Nephron progenitor cell (in vitro differentiated cells): ENCODE data around the gene ACE.

Experiments used
- DNase-seq: peaks from one replicate; pipeline ENCODE4 v3.0.0; 2021
- H3K27ac Mint-ChIP-seq: 2 replicates; pipeline ENCODE4 v1.8.0; 2021; ENCODE audit warnings: mild to moderate bottlenecking, moderate library complexity, mixed read lengths
- H3K27me3 Mint-ChIP-seq: 2 replicates; pipeline ENCODE4 v1.8.0; 2021; ENCODE audit warnings: mild to moderate bottlenecking, low read depth, mixed read lengths; ENCODE audit not compliant: poor library complexity
- H3K36me3 Mint-ChIP-seq: 2 replicates; pipeline ENCODE4 v1.8.0; 2021; ENCODE audit warnings: low read depth, mixed read lengths
- H3K4me1 Mint-ChIP-seq: 2 replicates; pipeline ENCODE4 v1.8.0; 2021; ENCODE audit warnings: mixed read lengths
- H3K4me3 Mint-ChIP-seq: 2 replicates; pipeline ENCODE4 v1.8.0; 2021; ENCODE audit warnings: mild to moderate bottlenecking, moderate library complexity, mixed read lengths
- H3K9me3 Mint-ChIP-seq: 2 replicates; pipeline ENCODE4 v1.8.0; 2021; ENCODE audit warnings: mild to moderate bottlenecking, moderate library complexity, mixed read lengths
- TF ChIP-seq, protein P1 (sequence below): fragments of 200-600 bp; sonication (generic); IDR thresholded peaks from 2 replicates; pipeline ENCODE4 v1.5.0; 2021; ENCODE audit warnings: antibody characterized with exemption

The ACE gene

DNA sequence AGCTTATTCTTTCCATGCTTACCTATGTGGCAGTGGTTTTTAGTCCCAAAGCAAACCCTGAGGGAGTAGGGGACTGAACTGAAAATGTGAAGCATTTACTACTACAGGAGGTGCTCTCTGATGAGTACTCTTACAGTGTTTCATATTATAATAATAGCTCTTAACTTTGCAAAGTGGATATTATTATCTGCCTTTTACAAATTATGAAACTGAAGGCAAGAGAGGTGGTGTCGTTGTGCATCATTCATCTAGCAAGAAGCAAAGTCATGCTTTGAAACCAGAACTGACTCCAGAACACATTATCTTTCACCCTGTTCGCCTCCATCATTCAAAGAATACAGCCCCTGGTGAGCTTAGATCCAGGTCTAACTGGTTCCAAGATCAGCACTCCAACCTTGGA is 38.1 kb downstream of the ACE start:
- H3K27me3 Mint-ChIP-seq: peaks cover 52% of the 10 kb centered on the region
- TF ChIP-seq, protein P1, sequence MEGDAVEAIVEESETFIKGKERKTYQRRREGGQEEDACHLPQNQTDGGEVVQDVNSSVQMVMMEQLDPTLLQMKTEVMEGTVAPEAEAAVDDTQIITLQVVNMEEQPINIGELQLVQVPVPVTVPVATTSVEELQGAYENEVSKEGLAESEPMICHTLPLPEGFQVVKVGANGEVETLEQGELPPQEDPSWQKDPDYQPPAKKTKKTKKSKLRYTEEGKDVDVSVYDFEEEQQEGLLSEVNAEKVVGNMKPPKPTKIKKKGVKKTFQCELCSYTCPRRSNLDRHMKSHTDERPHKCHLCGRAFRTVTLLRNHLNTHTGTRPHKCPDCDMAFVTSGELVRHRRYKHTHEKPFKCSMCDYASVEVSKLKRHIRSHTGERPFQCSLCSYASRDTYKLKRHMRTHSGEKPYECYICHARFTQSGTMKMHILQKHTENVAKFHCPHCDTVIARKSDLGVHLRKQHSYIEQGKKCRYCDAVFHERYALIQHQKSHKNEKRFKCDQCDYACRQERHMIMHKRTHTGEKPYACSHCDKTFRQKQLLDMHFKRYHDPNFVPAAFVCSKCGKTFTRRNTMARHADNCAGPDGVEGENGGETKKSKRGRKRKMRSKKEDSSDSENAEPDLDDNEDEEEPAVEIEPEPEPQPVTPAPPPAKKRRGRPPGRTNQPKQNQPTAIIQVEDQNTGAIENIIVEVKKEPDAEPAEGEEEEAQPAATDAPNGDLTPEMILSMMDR: no peak
- H3K27ac Mint-ChIP-seq: no peak overlapping the region
- no peak for DNase-seq
- no peaks in the 10 kb centered on the region for H3K4me1 Mint-ChIP-seq
- H3K9me3 Mint-ChIP-seq: no peaks in the 10 kb centered on the region
- H3K36me3 Mint-ChIP-seq: no peaks in the 10 kb centered on the region
- H3K4me3 Mint-ChIP-seq: no peak overlapping the region

DNA sequence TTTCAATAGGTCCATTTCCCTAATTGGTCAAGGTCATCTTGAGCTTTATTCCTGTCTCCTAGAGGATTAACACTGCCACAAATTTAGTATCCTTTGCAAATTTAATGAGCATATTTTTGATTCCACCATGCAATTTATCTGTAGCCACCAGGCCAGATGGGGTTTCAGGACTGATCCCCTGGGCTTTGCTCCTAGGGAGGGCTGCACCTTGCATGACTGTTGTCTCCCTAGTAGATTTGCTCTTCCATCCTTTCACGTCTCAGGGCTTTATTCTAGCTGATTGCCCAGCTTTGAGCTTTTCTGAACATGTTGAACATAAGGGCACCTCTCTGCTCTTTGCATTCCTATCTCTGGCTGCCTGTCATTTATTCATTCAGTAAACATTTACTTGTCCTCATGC is 38.6 kb downstream of the ACE start:
- Mint-ChIP-seq H3K27me3 (peaks cover 55% of the 10 kb centered on the region), H3K9me3 (no peaks in the 10 kb centered on the region), H3K27ac (no peak overlapping the region), H3K36me3 (no peaks in the 10 kb centered on the region), H3K4me3 (no peak overlapping the region), H3K4me1 (no peaks in the 10 kb centered on the region)
- DNase-seq: no peak
- TF ChIP-seq, protein P1: no peak

DNA sequence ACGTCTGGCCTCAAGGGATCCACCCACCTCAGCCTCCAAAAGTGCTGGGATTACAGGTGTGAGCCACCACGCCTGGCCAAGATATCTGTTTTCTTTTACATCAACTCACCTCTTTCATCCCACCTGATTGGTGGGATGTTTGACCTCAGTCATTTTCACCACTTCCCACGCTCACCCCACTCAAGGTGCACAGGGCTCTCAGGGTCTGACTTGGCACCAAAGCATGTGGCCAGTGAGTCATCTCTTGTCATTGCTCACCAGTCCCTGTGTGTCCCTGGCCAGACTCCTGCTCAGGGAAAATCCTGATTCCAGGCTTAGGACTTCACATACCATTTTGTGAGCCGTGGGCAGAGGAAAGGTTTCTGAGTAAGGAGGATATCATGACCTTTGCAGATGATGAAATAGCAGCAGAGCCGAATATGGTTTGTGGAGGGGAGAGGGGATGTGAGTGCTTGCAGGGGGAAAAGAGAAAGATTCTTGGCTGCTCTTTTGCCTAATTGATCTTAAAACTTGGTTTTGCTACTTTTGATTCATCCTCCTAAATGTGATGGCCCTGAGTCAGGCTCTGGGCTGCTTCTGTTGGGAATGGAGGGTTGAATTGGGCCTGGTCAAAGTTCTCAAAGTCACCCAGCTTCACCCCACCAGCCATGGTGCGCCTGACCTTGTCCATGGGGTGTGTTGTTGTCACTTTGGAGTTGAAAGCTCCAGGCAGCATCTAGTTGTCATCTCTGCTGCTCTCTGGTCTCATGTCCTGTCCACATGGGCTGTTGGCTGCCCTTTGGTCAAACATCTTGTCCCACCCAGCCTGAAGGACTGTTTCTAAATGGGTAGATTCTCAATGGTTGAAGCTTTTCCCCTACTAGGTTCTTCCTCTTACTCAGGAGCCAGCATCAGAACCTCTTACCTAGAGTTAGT is 40.3 kb downstream of the ACE start:
- TF ChIP-seq, protein P1: no peak
- Mint-ChIP-seq H3K27ac (no peak overlapping the region), H3K27me3 (peaks cover 65% of the 10 kb centered on the region), H3K9me3 (no peaks in the 10 kb centered on the region), H3K4me3 (no peak overlapping the region), H3K4me1 (no peaks in the 10 kb centered on the region), H3K36me3 (no peaks in the 10 kb centered on the region)
- DNase-seq: no peak

DNA sequence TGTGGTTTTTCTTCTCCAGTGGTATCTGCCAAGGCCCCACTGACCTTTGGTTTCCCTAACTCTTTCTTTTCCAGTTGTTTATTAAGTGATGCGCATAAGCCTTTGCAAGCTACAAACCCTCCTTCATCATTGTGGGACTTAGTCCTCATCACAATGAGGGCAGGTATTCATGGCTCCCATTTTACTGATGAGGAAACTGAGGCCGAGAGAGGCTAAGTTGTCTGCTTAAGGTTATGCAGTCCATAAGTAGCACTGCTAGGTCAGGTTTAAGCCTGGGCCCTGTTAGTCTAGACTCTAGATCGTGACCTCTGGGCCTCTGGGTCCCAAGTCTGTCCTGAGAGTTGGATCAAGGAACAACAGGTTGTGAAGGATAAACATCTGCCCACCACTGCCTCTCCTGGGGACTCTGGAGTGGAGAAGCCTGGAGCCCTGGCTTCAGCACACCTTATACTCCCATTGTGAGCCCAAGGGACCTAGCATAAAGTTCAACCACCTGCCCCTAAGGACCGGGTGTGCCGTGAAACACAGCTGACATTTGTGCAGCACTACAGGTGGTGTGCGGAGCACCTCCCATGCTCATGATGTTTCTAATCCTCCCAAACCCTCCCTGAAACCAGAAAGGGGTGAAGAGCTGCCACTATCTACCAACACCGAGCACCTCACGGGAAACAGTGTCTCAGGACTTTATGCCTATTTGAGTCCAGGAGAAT is 41.1 kb downstream of the ACE start:
- Mint-ChIP-seq H3K4me3 (no peak overlapping the region), H3K27me3 (peaks cover 61% of the 10 kb centered on the region), H3K36me3 (no peaks in the 10 kb centered on the region), H3K9me3 (no peaks in the 10 kb centered on the region), H3K4me1 (no peaks in the 10 kb centered on the region), H3K27ac (no peak overlapping the region)
- TF ChIP-seq, protein P1: no peak
- no peak for DNase-seq

DNA sequence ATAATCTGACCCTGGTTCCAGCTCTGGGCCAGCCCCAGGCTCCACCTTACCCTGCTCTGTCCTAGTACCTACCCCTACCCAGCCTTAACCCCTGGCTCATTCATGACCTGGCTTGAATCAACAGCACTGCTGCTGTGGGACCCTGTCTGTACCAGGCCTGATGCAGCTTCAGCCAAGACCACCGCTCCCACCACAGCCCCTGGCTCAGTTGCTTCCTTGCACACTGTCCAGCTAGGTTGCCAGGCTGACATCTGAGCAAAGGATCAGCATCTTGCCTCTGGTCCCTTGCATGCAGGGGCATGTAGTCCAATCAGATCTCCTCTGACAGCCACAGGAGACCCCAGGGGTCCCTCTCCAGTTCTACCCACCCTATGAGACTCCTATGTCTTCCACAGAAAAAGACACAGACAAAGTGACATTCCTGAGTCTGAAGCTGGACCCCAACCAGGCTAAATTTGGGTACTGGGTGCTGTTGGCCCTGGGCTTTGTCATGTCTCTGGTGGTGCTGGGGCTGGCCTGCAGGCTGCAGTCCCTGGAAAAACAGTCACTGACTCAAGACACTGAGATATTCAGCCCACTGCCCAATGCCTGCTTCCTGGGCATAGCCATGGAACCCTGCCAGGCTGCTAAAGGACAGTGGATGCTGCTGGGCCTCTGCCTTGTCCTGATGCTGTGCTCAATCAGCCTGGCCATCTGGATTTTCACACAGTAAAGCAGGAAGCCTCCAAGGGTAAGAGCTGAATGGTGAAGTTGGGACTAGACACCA is 42.4 kb downstream of the ACE start:
- no peak for DNase-seq
- Mint-ChIP-seq H3K27ac (no peak overlapping the region), H3K9me3 (no peaks in the 10 kb centered on the region), H3K4me3 (no peak overlapping the region), H3K36me3 (no peaks in the 10 kb centered on the region), H3K27me3 (peaks cover 64% of the 10 kb centered on the region), H3K4me1 (peaks cover 7% of the 10 kb centered on the region)
- TF ChIP-seq, protein P1: no peak
